ENCODE results near the gene KPNB1.

KPNB1 gene

GRCh38 chr17:47636273-47637030 lies 13.3 kb upstream of the KPNB1 start:
- no peak for DNase-seq (ENCODE audit: insufficient read length, low spot score)
- no peak for FAIRE-seq

DNA sequence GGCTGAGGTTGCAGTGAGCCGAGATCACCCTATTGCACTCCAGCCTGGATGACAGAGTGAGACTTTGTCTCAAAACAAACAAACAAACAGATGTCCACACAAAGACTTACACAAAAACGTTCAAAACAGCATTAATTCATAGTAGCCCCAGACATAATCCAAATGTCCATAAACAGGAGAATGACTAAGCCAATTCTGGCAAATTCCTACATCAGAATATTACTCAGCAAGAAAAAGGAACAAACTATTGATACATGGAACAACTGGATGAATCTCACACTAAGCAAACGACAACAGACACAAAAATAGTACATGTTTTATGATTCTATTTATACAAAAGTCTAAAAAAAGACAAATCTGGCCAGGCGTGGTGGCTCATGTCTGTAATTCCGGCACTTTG lies 10.8 kb upstream of the KPNB1 start:
- DNase-seq (ENCODE audit: insufficient read length, low spot score) = no peak
- no peak for FAIRE-seq

GRCh38 chr17:47640076-47640475 lies 9.6 kb upstream of the KPNB1 start:
- no peak for FAIRE-seq
- no peak for DNase-seq (ENCODE audit: insufficient read length, low spot score)

GRCh38 chr17:47641202-47641601 lies 8.5 kb upstream of the KPNB1 start:
- DNase-seq (ENCODE audit: insufficient read length, low spot score) = no peak

DNA sequence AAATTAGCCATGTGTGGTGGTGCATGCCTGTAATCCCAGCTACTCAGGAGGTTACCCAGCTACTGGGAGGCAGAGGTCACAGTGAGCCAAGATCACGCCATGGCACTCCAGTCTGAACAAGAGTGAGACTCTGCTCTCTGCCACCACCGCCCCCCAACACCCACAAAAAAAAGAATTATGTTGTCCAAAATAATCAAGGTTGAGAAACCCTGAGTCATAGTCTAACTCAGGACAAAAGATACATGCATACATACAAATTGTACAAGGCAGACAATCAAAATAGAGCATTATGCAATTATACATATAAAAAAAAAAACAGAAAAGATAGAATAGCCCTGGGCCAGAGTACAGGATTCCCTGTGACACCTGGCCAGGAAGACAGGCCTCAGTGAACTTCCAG lies 6.6 kb upstream of the KPNB1 start:
- FAIRE-seq = no peak
- no peak for DNase-seq (ENCODE audit: insufficient read length, low spot score)

More at GRCh38 chr17:47641202-47641601, 8.5 kb upstream of the KPNB1 start:
- no peak for FAIRE-seq

GRCh38 chr17:47644324-47644723 lies 5.4 kb upstream of the KPNB1 start:
- DNase-seq (ENCODE audit: insufficient read length, low spot score) (no peak), FAIRE-seq (no peak)

DNA sequence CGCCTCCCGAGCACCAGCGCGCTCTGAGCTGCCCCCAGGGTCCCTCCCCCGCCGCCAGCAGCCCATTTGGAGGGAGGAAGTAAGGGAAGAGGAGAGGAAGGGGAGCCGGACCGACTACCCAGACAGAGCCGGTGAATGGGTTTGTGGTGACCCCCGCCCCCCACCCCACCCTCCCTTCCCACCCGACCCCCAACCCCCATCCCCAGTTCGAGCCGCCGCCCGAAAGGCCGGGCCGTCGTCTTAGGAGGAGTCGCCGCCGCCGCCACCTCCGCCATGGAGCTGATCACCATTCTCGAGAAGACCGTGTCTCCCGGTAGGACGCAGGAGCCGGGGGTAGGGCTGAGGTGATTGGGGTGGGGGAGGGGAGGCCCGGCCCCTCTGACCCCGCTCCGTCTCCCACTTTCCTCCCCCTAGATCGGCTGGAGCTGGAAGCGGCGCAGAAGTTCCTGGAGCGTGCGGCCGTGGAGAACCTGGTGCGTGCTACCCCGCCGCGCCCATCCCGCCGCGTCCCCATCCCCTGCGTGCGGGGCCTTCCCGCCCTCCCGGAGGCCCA lies 329 bp downstream of the KPNB1 start:
- no peak for FAIRE-seq

DNA sequence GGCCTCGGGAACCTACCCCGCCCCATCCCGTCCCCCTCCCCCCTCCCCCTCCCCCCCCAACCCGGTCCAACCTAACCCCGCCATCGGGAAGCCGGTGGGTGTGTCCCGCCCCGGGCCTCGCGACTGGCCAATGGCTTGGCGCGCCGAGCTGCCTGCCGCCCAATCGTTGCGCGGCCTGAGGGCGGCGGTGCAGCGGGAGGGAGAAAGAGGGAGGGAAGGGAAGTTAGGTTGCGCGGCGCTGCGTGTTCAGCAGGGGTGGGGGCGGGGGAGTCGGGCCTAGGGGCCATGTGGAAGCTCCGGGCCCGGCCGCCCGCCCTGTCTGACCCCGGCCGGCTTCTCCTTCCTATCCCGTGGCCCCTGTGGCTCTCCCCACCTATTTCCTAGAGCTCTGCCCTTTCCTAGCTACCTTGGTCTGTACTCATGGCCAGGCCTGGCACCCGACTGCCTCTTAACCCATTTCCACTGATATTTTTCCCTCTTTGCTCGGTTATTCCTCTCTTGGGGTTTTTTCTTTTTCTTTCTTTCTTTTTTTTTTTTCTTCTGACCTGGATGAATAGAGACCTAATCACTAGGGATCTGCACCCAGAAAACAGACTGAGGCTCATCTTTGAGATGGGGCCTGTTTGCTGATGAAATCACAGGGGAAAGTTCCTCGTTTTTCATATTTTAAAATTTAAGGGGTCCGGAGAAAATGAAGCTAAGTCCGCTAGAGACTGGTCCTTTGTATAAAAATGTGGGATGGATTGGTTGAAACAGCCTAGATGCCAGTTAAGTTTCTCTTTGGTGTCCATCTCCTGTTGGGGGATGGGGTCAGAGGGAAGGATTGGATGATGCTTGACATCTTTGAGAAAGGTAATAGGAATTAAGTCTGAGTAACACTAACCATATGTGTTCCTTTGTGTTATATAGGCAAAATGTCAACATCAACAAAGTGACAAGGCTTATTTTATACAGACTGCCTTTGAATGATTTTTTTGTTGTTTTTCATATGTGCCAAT lies 1.1 kb downstream of the KPNB1 start:
- peak; percentile 98 for FAIRE-seq
- DNase-seq (ENCODE audit: insufficient read length, low spot score) = peak; percentile 98

More for the DNA sequence above, 329 bp downstream of the KPNB1 start:
- peak; percentile 47 for DNase-seq (ENCODE audit: insufficient read length, low spot score)

DNA sequence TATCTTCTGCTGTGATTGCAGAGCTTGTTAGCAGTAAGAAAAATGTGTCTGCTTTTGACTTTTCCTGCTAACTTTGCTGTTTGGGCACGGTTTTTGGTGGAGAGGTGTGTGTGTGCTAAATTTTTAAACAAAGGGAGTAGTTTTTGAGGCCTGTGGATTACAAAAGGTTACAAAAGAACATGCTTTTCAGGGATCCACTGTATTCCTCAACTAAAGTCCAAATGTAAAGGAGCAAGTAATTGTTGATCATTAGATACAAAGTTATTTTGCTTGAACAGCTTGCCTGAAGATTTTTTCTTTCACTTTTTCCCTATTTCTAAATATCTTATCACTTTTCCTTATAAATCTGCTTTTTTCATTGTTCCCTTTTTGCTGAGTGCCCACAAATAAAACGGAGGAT lies 2.0 kb downstream of the KPNB1 start:
- DNase-seq (ENCODE audit: insufficient read length, low spot score) (no peak), FAIRE-seq (no peak)

- DNase-seq (ENCODE audit: insufficient read length, low spot score) = no peak
- no peak for FAIRE-seq
Observed at GRCh38 chr17:47652570-47652969, 2.9 kb downstream of the KPNB1 start.

DNA sequence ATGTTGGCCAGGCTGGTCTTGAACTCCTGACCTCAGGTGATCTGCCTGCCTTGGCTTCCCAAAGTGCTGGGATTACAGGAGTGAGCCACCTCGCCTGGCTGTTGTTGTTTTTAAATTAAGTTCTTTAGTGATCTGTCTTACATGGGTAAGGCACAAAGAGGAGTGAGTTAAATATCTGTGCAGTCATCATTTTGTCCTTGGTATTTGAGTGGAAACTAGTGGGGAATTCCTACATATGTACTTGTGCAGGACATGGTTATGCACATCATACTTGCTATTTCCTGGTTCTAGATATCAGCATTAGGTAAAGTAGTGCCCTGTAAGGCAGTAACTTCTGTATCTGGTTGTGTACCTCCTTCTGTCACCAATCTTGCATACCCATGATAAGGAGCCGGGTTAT lies 3.7 kb downstream of the KPNB1 start:
- DNase-seq (ENCODE audit: insufficient read length, low spot score) (no peak), FAIRE-seq (no peak)

DNA sequence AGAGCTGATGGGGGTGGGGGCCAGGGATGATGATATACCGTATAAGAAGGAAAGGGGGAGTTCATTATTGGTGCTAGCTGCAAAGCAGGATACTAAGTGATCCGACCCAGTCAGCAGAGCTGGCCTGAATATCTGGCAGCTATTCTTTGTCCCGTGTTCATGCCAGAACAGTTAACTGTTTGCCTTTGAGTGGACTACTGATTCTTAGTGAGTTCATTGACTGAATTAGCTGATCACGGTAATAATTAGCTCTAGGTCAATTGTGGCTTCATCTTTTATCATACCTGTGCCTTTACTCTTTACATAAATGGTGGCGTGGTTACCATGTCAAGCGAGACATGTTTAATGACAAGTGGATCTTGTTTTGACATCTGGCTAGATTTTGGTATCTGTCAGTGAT lies 5.3 kb downstream of the KPNB1 start:
- DNase-seq (ENCODE audit: insufficient read length, low spot score) = no peak
- no peak for FAIRE-seq

DNA sequence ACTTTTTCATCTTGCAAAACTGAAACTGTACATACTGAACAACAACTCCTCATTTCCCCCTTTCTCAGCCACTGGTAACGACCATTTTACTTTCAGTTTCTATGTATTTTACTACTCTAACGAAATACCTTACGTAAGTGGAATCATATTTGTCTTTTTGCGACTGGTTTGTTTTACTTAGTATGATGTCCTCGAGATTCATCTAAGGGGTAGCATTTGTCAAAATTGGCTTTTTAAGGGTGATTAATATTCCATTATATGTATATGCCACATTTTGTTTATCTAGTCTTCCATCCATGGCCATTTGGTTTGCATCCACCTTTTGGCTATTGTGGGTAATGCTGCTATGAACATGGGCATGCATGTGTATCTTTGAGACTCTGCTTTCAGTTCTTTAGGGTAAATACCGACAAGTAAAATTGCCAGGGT lies 10.4 kb downstream of the KPNB1 start:
- no peak for FAIRE-seq
- no peak for DNase-seq (ENCODE audit: insufficient read length, low spot score)

DNA sequence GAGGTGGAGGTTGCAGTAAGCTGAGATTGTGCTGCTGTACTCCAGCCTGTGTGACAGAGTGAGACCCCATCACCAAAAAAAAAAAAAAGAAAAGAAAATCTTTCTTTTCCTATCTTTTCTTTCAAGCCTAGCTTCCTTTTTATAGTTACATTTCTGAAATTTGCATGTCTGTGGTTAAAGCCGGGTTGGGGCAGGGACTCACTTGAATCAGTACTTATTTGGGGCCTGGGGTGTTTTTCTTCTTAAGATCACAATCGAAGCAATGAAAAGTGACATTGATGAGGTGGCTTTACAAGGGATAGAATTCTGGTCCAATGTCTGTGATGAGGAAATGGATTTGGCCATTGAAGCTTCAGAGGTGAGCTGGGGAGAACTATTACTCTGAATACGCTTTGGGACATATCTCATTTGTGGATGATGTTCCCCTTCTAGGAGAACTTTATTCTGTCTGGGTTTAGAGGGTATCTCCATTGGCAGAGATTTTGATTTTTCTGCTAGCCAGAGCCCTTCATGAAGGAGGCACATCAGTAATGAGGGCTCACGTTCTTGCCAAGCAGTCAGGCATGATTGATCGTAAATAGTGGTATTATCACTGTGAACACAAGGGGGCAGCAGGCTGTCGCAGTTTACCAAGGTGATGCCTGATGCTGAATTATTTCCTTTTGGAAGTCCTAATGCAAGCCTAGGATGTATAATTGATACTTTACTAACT lies 14.3 kb downstream of the KPNB1 start:
- FAIRE-seq (peak; percentile 89), DNase-seq (ENCODE audit: insufficient read length, low spot score) (peak; percentile 67)

GRCh38 chr17:47664624-47664941 lies 14.9 kb downstream of the KPNB1 start:
- no peak for DNase-seq (ENCODE audit: insufficient read length, low spot score)
- no peak for FAIRE-seq

GRCh38 chr17:47665655-47666054 lies 15.9 kb downstream of the KPNB1 start:
- DNase-seq (ENCODE audit: insufficient read length, low spot score) (no peak), FAIRE-seq (no peak)

DNA sequence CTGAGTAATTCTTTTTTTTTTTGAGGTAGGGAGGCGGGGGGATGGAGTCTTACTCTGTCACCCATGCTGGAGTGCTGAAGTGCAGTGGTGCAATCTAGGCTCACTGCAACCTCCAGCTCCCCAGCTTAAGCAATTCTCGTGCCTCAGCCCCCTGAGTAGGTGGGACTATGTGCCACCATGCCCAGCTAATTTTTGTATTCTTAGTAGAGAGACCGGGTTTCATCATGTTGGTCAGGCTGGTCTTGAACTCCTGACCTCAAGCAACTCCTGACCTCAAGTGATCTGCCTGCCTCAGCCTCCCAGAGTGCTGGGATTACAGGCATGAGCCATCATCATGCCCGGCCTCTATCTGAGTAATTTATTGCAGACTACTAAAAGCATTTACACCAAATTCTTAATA lies 19.4 kb downstream of the KPNB1 start:
- no peak for DNase-seq (ENCODE audit: insufficient read length, low spot score)
- no peak for FAIRE-seq

DNA sequence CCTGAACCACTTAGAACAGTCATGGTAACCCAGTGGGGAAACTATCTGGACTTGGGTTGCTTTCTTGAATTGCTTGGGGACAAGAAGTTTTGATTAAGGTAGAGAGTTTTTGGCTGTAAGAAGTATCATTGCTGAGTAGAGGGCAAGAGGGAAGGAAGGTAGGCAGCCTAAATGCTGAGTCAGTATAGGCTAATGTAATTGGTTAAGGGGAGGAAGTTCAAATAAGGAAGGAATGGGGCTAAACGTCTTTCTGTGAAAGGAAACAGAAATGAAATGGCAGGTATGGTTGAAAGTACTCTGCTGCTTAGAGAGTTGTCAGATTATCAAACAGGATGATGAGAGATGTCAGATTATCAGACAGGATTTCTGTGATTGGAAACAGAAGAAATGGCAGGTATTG lies 20.3 kb downstream of the KPNB1 start:
- FAIRE-seq = no peak
- DNase-seq (ENCODE audit: insufficient read length, low spot score) = no peak

DNA sequence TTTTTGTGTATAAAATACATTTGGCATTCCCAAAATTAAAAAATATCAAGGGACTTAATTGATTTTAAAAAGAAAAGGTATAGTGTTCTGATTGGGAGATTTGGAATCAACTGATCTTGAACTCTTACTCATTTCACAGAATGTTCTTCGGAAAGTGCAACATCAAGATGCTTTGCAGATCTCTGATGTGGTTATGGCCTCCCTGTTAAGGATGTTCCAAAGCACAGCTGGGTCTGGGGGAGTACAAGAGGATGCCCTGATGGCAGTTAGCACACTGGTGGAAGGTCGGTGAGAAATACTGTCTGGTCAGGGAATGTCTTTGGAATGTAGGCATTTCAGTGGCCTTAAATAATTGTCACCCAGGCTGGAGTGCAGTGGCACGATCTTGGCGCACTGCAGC lies 24.8 kb downstream of the KPNB1 start:
- DNase-seq (ENCODE audit: insufficient read length, low spot score) = no peak
- FAIRE-seq = no peak

GRCh38 chr17:47675380-47676198 lies 25.9 kb downstream of the KPNB1 start:
- FAIRE-seq (no peak), DNase-seq (ENCODE audit: insufficient read length, low spot score) (no peak)
